HEK293T (cell line): ENCODE data around the gene PHF3.

ENCODE experiments used
- BHLHE40 ChIP-seq: fragments of 450-650 bp; IDR thresholded peaks from 2 replicates; pipeline ENCODE4 v1.6.1; 2016; ENCODE audit warnings: mild to moderate bottlenecking, moderate library complexity, borderline replicate concordance
- CTBP1 ChIP-seq: fragments of 450-650 bp; IDR thresholded peaks from 2 replicates; pipeline ENCODE4 v1.6.1; 2016; ENCODE audit warnings: borderline replicate concordance
- FOXA1 ChIP-seq: fragments of 450-650 bp; IDR thresholded peaks from 2 replicates; pipeline ENCODE4 v1.6.1; 2016; ENCODE audit warnings: mild to moderate bottlenecking
- FOXK2 ChIP-seq: fragments of 450-650 bp; IDR thresholded peaks from 2 replicates; pipeline ENCODE4 v1.6.1; 2016; ENCODE audit warnings: mild to moderate bottlenecking
- FOXM1 ChIP-seq: fragments of 450-650 bp; IDR thresholded peaks from 2 replicates; pipeline ENCODE4 v1.6.1; 2017; ENCODE audit warnings: mild to moderate bottlenecking, borderline replicate concordance
- L3MBTL2 ChIP-seq: fragments of 450-650 bp; conservative IDR thresholded peaks from 2 replicates; pipeline ENCODE4 v1.6.1; 2016; ENCODE audit warnings: mild to moderate bottlenecking
- LEF1 ChIP-seq: fragments of 450-650 bp; IDR thresholded peaks from 2 replicates; pipeline ENCODE4 v1.6.1; 2017; ENCODE audit warnings: mild to moderate bottlenecking, borderline replicate concordance
- NFRKB ChIP-seq: fragments of 450-650 bp; IDR thresholded peaks from 2 replicates; pipeline ENCODE4 v1.6.1; 2016; ENCODE audit warnings: mild to moderate bottlenecking, moderate library complexity
- SP1 ChIP-seq: fragments of 450-650 bp; IDR thresholded peaks from 2 replicates; pipeline ENCODE4 v1.6.1; 2017
- SUZ12 ChIP-seq: fragments of 450-650 bp; IDR thresholded peaks from 2 replicates; pipeline ENCODE4 v1.6.1; 2016; ENCODE audit warnings: mild to moderate bottlenecking
- TARDBP ChIP-seq: fragments of 450-650 bp; IDR thresholded peaks from 2 replicates; pipeline ENCODE4 v1.6.1; 2016
- TF ChIP-seq, protein P1 (sequence below): fragments of 450-650 bp; IDR thresholded peaks from 2 replicates; pipeline ENCODE4 v1.6.1; 2016

DNA sequence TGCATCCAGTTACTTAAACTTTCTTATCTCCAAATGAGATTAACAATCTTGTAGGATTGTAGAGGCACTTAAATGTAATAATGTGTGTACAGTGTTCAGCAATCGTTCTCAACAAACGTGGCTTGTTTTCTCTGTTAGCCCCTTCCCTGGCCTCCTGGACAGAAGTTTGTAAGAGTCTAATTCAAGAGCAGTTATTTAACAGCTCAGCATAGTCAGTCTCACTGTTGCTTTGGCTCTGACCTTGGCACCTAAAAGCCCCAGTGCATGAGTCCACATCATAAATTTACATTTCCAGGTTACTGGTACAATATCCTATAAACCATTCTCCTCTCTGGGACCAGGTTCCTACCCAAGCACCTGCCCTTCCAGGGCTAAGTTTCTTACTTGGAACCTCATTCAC is 11.5 kb upstream of the PHF3 start:
- TF ChIP-seq FOXM1 = no peak
- TF ChIP-seq FOXA1 = no peak
- no peak for TF ChIP-seq NFRKB
- TF ChIP-seq CTBP1 = no peak
- no peak for TF ChIP-seq FOXK2
- no peak for TF ChIP-seq BHLHE40
- TF ChIP-seq SP1 = no peak
- TF ChIP-seq, protein P1, sequence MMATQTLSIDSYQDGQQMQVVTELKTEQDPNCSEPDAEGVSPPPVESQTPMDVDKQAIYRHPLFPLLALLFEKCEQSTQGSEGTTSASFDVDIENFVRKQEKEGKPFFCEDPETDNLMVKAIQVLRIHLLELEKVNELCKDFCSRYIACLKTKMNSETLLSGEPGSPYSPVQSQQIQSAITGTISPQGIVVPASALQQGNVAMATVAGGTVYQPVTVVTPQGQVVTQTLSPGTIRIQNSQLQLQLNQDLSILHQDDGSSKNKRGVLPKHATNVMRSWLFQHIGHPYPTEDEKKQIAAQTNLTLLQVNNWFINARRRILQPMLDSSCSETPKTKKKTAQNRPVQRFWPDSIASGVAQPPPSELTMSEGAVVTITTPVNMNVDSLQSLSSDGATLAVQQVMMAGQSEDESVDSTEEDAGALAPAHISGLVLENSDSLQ = no peak
- no peak for TF ChIP-seq SUZ12
- TF ChIP-seq L3MBTL2 = no peak
- no peak for TF ChIP-seq TARDBP
- TF ChIP-seq LEF1 = no peak
